ENCODE measurements around the gene PTH2. TPM values are rescaled to one million over a fixed set of nuclear protein-coding genes. Genes with fewer than 3 reads are reported as not detected.

Gene PTH2
- total and polyA plus RNA-seq, 2 experiments from 2014 or later, result not detected

- Histone ChIP-seq H3K4me2 (no peak overlapping the region), H4K20me1 (ENCODE audit: insufficient read depth, poor library complexity, severe bottlenecking) (no peaks in the 10 kb centered on the region), H3K9me3 (ENCODE audit: low read depth) (no peaks in the 10 kb centered on the region), H3K36me3 (replicated peaks; ENCODE audit: insufficient read depth, low read depth) (no peaks in the 10 kb centered on the region), H2AFZ (no peak overlapping the region), H3K4me3 (no peak overlapping the region), H3K79me2 (no peaks in the 10 kb centered on the region), H3K4me1 (ENCODE audit: insufficient read depth) (peaks cover 10% of the 10 kb centered on the region), H3K27me3 (peaks cover 98% of the 10 kb centered on the region), H3K9me2 (replicated peaks; ENCODE audit: insufficient read depth) (no peaks in the 10 kb centered on the region), H3K27ac (no peak overlapping the region)
- DNase-seq (ENCODE audit: low spot score), result no peak
- no peak for TF ChIP-seq CTCF (IDR thresholded peaks at IDR 0.05; ENCODE audit: poor library complexity)
- no peak for TF ChIP-seq EZH2 (IDR thresholded peaks at IDR 0.05; ENCODE audit: borderline replicate concordance)
- WGBS (ENCODE audit: low lambda C conversion rate, missing lambda C conversion rate), result 9% methylated on average over 29 of the region's 30 CpGs
Measured at GRCh38 chr19:49425922-49426592, 2.8 kb upstream of the PTH2 start.

GRCh38 chr19:49425178-49425577 lies 1.9 kb upstream of the PTH2 start, which contains the start of gene GFY:
GFY (plus strand) TSS chr19:49425388; CDS start chr19:49426431, 1,043 bp downstream.
- H3K4me2 ChIP-seq, result no peak within 1 kb of the TSS
- no peak for DNase-seq (ENCODE audit: low spot score)
- H3K27me3 ChIP-seq, result peaks cover 98% of the 10 kb centered on the region
- H3K4me3 ChIP-seq, result no peak within 1 kb of the TSS
- H3K4me1 ChIP-seq (ENCODE audit: insufficient read depth), result peaks cover 10% of the 10 kb centered on the region
- no peak within 1 kb of the TSS for H2AFZ ChIP-seq
- no peaks in the 10 kb centered on the region for H4K20me1 ChIP-seq (ENCODE audit: insufficient read depth, poor library complexity, severe bottlenecking)
- no peaks in the 10 kb centered on the region for H3K9me2 ChIP-seq (replicated peaks; ENCODE audit: insufficient read depth)
- no peak within 1 kb of the TSS for H3K27ac ChIP-seq
- WGBS (ENCODE audit: low lambda C conversion rate, missing lambda C conversion rate), result 50% methylated on average over 7 of the region's 7 CpGs
- H3K36me3 ChIP-seq (replicated peaks; ENCODE audit: insufficient read depth, low read depth), result no peaks in the 10 kb centered on the region
- TF ChIP-seq CTCF (IDR thresholded peaks at IDR 0.05; ENCODE audit: poor library complexity), result no peak
- no peak for TF ChIP-seq EZH2 (IDR thresholded peaks at IDR 0.05; ENCODE audit: borderline replicate concordance)
- no peak for TF ChIP-seq EZH2phosphoT487 (IDR thresholded peaks at IDR 0.05; ENCODE audit: low read depth, severe bottlenecking, unreplicated experiment)
- H3K9me3 ChIP-seq (ENCODE audit: low read depth), result no peaks in the 10 kb centered on the region
- H3K79me2 ChIP-seq, result no peaks in the 10 kb centered on the region

GRCh38 chr19:49423985-49424303 lies 703 bp upstream of the PTH2 start:
- H3K27me3 ChIP-seq, result peaks cover 99% of the 10 kb centered on the region
- H4K20me1 ChIP-seq (ENCODE audit: insufficient read depth, poor library complexity, severe bottlenecking), result no peaks in the 10 kb centered on the region
- no peaks in the 10 kb centered on the region for H3K9me3 ChIP-seq (ENCODE audit: low read depth)
- H2AFZ ChIP-seq, result no peak overlapping the region
- DNase-seq (ENCODE audit: low spot score), result no peak
- WGBS (ENCODE audit: low lambda C conversion rate, missing lambda C conversion rate), result 26% methylated on average over 2 of the region's 3 CpGs
- no peaks in the 10 kb centered on the region for H3K9me2 ChIP-seq (replicated peaks; ENCODE audit: insufficient read depth)
- TF ChIP-seq EZH2phosphoT487 (IDR thresholded peaks at IDR 0.05; ENCODE audit: low read depth, severe bottlenecking, unreplicated experiment) (no peak), CTCF (IDR thresholded peaks at IDR 0.05; ENCODE audit: poor library complexity) (no peak)
- no peaks in the 10 kb centered on the region for H3K36me3 ChIP-seq (replicated peaks; ENCODE audit: insufficient read depth, low read depth)
- peaks cover 10% of the 10 kb centered on the region for H3K4me1 ChIP-seq (ENCODE audit: insufficient read depth)
- H3K79me2 ChIP-seq, result no peaks in the 10 kb centered on the region
- H3K27ac ChIP-seq, result no peak overlapping the region
- H3K4me2 ChIP-seq, result no peak overlapping the region
- H3K4me3 ChIP-seq, result no peak overlapping the region
